Measurements from ENCODE around the gene SEMA3D.

The SEMA3D gene

GRCh38 chr7:85052056-85052737, 134.7 kb downstream of the SEMA3D start:
- no peak overlapping the region for H3K4me3 ChIP-seq (ENCODE audit: low read depth, low read length)
- no peak for TF ChIP-seq CTCF (IDR thresholded peaks at IDR 0.05; ENCODE audit: low read depth, low read length, missing control alignments)
- no peak for DNase-seq (ENCODE audit: low read depth)
- in situ Hi-C loops (cut with HindIII; ENCODE audit: low sequenced_read_pairs), result loop anchor here (25.0 kb wide), 2 partner anchors 635 to 785 kb away; no protein-coding TSS in a partner anchor

DNA sequence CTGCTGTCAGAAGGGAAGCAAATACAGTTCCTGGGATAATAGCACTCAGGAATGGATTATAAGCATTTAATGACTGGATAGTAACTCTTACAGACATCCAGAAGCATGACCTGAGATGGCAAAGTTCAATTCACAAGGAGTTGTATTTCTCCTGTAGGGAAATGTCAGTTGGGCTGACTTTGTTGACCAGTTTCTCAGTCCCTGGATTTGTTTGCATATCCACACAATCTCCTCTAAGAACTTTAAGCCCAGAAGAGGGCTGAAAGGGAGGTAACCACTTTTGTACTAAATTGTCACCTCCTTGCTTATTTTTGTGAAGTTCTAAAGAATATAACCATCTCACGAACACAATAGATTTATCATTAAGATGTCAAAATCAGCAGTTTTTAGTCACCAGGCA, 140.3 kb downstream of the SEMA3D start:
- TF ChIP-seq CTCF (IDR thresholded peaks at IDR 0.05; ENCODE audit: low read depth, low read length, missing control alignments), result no peak
- no peak for DNase-seq (ENCODE audit: low read depth)
- in situ Hi-C loops (cut with HindIII; ENCODE audit: low sequenced_read_pairs), result no loop called here
- no peak overlapping the region for H3K4me3 ChIP-seq (ENCODE audit: low read depth, low read length)

DNA sequence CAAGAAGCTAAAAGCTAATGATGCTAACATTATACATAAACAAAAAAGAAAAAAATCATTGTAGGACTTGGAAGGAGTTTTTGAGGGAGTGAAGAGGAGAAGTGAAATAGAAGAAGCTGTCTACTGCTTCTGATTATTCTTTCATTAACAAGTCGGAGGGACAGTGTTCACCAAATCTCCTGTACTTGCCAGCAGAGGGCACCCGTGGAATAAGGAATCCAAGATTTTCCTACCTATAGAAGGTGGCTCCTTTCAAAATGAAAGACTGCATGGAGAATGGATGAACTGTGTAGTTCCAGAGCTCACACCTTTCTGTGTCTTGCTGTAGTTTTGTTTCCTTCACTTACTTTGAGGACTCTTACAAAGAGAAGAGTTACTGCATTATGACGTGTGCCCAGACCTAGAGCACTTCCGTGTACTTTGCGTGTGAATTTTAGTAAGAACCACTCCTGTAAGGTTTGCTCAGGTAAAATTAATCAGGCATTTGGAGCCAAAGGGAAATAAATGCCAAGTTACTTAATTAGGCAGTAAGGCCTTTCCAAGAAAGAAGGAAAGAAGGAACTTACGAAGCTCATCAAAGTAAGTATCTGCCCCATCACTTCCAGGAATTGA, 145.1 kb downstream of the SEMA3D start:
- DNase-seq (ENCODE audit: low read depth), result peak; percentile 55
- peak; percentile 76 for TF ChIP-seq CTCF (IDR thresholded peaks at IDR 0.05; ENCODE audit: low read depth, low read length, missing control alignments)
- no peak overlapping the region for H3K4me3 ChIP-seq (ENCODE audit: low read depth, low read length)
- in situ Hi-C loops (cut with HindIII; ENCODE audit: low sequenced_read_pairs), result no loop called here

DNA sequence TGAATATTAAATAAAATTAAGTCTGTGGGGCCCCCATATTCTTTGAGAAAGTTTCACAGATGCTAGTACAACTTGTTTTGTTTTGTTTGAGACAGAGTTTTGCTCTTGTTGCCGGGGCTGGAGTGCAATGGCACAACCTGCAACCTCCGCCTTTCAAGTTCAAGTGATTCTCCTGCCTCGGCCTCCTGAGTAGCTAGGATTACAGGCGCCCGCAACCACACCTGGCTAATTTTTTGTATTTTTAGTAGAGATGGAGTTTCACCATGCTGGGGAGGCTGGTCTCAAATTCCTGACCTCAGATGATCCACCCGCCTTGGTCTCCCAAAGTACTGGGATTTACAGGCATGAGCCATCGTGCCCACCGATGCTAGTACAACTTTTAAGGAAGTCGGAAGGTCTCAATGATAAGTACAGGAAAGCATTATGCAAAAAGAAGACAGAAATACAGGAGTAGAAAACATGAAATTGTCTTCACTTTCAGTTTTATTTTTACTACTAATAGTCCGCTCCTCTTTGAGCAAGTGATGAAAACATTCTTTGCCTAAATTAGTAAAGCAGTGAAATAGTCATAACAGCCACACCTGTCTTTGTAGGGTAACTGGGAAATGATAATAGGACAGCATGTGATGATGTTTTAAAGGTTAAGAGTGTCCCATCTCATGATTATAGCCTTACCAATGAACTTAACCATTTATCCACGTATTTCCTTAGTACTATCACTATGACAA, 147.5 kb downstream of the SEMA3D start:
- in situ Hi-C loops (cut with HindIII; ENCODE audit: low sequenced_read_pairs), result no loop called here
- no peak for TF ChIP-seq CTCF (IDR thresholded peaks at IDR 0.05; ENCODE audit: low read depth, low read length, missing control alignments)
- H3K4me3 ChIP-seq (ENCODE audit: low read depth, low read length), result no peak overlapping the region

DNA sequence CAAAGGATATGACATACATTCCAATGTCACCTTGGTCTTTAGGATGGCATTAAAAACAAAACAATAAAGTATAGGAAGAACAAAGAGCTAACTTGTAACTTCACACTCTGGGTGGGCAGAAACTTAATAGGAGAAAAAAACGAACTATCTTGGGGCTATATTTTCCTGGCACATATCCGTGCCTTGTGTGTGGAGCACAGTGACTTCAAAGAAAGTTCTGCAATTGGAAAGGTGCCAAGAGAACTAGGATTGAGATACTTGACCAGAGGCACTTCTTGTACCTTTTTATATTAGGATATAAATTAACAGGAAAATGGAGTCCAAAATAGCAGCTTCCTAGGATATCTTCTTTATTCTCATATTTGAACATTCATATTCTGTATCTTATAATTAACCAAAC, 148.4 kb downstream of the SEMA3D start:
- in situ Hi-C loops (cut with HindIII; ENCODE audit: low sequenced_read_pairs), result no loop called here
- TF ChIP-seq CTCF (IDR thresholded peaks at IDR 0.05; ENCODE audit: low read depth, low read length, missing control alignments), result no peak
- H3K4me3 ChIP-seq (ENCODE audit: low read depth, low read length), result no peak overlapping the region
- DNase-seq (ENCODE audit: low read depth), result no peak

More for the DNA sequence above, 147.5 kb downstream of the SEMA3D start:
- no peak for DNase-seq (ENCODE audit: low read depth)

- no peak for DNase-seq (ENCODE audit: low read depth)
- in situ Hi-C loops (cut with HindIII; ENCODE audit: low sequenced_read_pairs), result no loop called here
- no peak for TF ChIP-seq CTCF (IDR thresholded peaks at IDR 0.05; ENCODE audit: low read depth, low read length, missing control alignments)
- H3K4me3 ChIP-seq (ENCODE audit: low read depth, low read length), result no peak overlapping the region
Measured at GRCh38 chr7:85033263-85033662, 153.6 kb downstream of the SEMA3D start.

Measured in astrocyte of the cerebellum (primary cell).